Measurements from ENCODE around the gene NOVA2.

The NOVA2 gene, protein sequence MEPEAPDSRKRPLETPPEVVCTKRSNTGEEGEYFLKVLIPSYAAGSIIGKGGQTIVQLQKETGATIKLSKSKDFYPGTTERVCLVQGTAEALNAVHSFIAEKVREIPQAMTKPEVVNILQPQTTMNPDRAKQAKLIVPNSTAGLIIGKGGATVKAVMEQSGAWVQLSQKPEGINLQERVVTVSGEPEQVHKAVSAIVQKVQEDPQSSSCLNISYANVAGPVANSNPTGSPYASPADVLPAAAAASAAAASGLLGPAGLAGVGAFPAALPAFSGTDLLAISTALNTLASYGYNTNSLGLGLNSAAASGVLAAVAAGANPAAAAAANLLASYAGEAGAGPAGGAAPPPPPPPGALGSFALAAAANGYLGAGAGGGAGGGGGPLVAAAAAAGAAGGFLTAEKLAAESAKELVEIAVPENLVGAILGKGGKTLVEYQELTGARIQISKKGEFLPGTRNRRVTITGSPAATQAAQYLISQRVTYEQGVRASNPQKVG

DNA sequence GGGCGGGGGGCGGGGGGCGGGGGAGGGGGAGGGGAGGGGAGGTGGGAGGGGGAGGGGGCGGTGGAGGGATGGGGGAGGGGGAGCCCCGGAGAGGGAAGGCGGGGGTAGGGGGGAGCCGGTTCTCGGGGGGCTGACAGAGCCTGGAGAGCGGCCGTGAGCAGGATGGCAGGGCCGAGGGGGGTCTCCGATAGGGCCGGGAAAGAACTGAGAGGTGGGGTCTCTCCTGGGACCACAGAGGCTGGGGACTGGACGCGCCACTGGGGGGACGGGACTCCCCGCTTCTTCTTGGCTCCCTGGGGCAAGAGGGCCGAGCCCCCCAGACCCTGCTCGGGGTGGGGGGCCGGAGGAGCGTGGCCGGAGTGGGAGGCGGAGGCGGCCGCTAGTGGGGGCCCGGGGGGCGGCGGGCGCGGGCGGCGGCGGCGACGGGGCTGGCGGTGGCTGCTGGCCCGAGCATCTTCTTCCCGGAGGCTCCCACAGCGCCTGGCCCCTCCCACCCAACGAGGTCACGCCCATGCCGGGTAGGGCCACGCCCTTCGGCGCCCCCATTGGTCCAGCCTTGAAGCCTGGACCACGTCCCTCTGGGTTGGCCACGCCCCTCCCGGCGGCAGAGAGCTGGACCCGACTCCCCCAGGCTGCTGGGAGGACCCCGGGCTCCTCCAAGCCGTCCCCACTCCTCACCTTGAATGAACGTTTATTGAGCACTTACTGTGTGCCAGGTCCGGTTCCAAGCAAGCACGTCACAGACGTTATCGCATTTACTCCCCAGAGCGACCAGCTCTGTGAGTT is at the start of gene NOVA2:
TSS of gene NOVA2 (minus strand) at position 313 of the 786 bp plus-strand sequence. CDS start 514 bp downstream, outside the sequence.
- DNase-seq (ENCODE audit: low read depth in 3 of 3), result peak in 1 of 3 experiments; percentile 56

DNA sequence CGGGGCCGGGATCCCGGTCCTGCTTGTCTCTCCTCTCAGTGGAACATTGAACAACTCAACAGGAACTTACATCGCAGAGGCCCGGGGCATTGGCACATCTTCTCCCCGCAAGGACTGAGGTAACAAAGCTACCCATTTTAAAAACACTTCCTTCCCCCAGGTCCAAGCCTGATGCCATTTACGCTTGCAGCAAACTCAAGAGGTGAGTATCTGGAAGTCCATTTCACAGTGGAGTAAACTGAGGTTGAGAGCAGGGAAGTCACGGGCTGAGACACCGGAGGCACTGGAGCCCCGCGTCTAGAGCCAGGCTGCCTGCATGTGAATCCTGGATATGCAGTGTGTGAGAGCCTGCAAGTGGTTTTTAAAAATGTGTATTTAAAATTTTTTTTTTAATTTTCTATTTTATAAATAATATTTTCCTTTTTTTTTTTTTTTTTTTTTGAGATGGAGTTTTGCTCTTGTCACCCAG is 49.7 kb upstream of the NOVA2 start:
- DNase-seq (ENCODE audit: low read depth in 3 of 3), result no peak

GRCh38 chr19:46022431-46023310 is 49.0 kb upstream of the NOVA2 start, which contains the start of gene PGLYRP1:
Gene PGLYRP1, minus strand, starts transcription at chr19:46023053. Its CDS starts 32 bp downstream, at chr19:46023021.
- DNase-seq (ENCODE audit: low read depth in 3 of 3), result no peak

DNA sequence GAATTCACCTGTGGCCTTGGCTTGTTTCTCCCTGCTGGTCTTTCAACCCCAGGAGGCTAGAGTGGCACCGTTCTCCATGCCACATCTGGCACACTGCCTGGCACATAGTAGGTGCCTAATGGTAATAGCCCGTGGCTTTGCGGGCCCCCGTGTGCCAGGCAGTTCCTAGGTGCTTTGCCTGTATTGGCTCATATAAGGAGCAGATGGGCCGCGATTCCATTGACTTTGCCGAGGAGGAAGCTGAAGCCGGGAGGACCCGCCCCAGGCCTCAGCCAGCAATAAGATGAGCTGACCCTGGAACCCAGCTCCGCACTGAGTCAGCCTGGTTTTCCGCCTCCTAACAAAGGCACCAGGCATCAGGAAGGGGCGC is 48.4 kb upstream of the NOVA2 start:
- DNase-seq (ENCODE audit: low read depth in 3 of 3), result no peak

DNA sequence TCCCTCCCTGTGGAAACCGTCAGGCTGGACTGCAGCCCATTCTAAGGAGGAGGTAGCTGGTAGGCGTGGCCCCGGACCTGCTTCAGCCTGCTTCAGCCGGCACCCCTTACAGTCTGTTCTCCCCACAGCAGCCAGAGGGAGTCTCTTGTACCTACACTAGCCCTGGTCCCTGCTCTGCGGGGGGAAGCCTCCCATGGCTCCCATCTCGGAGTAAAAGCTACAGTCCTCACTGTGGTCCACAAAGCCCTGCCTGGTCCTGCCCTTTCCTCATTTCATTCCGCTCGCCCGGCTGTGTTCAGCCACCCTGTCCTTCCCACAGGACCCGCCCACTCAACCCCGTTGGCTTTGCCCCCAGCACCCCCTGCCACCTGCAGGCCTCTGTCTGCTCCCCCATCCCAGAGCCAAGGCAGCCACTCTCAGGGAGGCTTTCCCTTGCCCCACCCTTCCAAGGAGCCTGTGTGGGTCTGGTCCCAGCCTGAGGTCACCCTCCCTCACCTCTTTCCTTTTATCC is 47.9 kb upstream of the NOVA2 start:
- no peak for DNase-seq (ENCODE audit: low read depth in 3 of 3)

DNA sequence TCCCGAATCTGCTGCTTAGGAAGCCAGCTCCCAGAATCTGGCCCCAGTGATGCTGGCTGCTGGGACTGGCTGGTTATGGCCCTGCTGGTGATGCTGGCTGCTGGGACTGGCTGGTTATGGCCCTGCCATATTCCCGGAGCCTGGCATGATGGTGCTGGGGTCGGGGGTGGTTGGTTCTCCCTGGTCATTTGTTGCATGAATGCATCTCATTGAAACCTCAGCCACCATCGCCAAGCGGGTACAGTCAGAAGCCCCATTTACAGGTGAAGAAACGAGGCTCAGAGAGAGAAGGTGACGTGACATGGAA is 47.1 kb upstream of the NOVA2 start:
- DNase-seq (ENCODE audit: low read depth in 3 of 3), result no peak

DNA sequence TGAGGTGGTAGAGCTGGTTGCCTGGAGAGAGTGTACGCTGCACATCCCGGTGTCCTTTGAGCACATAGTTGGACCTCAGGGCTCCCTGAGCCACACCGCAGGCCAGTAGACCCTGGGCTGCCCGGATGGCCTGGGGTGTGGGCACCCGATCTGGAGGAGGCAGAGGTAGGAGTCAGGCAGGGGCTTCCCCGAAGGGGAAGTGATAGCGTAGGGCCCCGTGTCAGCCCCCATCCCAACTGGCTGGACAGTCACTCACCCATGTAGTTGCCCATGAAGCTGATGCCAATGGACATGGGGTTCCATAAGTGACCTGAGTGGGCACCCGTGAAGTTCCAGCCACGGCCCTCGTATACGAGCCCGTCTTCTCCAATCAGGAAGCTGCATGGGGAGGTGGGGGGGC is 45.6 kb upstream of the NOVA2 start:
- no peak for DNase-seq (ENCODE audit: low read depth in 3 of 3)

DNA sequence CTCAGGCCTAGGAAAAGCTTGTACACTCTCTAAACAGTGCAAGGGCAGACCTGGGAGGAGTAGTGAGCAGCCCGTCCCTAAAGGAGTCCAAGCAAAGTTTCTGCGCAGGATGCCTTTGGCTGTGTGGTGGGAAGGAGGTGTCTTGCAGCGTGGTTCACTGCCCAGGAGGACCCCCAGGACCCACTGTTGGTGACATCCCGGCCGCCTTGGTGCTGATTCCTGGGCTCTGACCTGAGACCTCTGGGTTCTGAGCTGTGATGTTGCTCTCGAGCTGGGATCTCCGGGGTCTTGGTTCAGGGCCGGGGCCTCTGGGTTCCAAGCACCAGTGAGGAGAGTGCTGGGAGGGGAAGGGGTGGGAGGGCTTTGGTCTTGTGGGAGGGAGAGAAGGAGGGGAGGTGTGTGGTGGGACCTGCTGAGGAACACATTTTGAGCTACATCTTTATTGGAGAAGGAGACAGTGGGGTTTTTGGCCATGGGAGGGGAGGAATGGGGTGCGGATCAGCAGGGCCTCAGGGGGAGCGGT is 45.1 kb upstream of the NOVA2 start:
- DNase-seq (ENCODE audit: low read depth in 3 of 3), result no peak

DNA sequence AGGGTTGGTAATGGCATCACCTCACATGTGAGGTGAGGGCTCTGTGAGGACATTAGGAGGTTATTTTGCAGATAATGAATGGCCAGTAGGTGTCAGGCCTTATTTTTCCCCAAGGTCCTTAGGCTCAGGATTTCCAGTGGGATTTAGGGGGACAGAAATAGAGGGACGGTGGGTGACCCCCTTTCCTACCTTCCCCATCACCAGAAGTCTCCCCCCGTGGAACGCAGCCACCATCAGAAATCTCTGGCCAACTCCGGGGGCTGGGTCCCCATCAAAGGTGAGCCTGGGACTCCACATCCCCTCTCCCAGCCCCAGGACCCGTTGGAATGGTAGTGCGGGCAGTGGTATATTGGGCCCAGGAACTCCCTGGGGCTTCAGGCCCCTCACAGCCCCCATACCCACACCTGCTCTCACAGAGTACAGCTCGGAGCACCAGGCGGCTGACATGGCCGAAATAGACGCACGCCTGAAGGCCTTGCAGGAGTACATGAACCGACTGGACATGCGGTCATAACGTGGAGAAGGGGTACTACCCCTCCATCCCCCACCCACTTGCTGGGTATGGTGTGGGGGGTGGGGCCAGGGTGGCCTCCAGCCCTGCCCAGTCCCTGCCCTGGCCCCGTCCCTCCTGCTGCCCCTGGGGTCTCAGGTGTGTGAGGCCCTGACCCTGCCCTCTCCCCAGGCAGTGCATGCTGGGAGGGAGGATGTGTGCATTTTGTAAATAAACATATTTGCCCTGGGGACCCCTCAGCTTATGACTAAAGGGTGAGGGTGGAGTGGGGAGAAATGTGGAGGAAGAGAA is 44.4 kb upstream of the NOVA2 start:
- no peak for DNase-seq (ENCODE audit: low read depth in 3 of 3)

DNA sequence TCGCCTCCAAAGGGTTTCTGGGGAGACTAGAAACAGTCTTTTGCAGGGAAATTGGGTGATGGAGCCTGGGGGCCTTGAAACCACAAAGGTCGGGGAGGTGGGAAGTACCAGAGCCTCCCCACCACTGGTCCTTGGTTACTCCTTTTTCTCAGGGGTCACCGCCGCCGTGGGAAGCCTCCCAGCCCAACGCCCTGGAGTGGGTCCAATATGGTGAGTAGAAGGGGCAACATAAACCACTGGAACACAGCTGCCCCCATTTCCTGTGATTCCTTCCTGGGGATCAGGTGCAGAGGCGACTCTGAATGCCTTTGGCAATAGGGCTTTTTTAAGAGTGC is 43.4 kb upstream of the NOVA2 start:
- DNase-seq (ENCODE audit: low read depth in 3 of 3), result no peak

- DNase-seq (ENCODE audit: low read depth in 3 of 3), result peak; percentile 62 to 77 (median 69)
Measured at GRCh38 chr19:46016426-46017094, 42.9 kb upstream of the NOVA2 start.

GRCh38 chr19:46015687-46016425 is 42.2 kb upstream of the NOVA2 start:
- peak in 1 of 3 experiments; percentile 37 for DNase-seq (ENCODE audit: low read depth in 3 of 3)

- DNase-seq (ENCODE audit: low read depth in 3 of 3), result peak; percentile 25 to 70 (median 35)
Measured at GRCh38 chr19:46014941-46015686, 41.4 kb upstream of the NOVA2 start.

DNA sequence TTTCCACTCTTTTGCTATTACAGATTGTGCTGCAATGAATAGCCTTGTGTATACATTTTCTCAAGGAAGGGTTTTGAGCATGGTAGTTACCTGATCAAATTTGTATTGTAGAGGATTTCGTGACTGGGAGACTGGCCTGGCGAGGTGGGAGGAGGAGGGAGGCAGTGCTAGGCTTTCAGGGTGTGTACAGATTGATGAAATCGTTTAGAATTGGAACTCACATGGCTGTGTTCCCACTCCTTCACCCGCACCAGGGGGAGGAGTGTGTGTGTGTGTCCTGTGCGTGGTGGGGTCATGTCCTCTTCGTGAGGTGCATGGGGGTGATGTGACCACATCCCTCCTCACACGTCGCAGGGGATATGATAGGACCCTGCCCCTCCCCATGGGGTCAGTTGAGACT is 40.9 kb upstream of the NOVA2 start:
- DNase-seq (ENCODE audit: low read depth in 3 of 3), result no peak

DNA sequence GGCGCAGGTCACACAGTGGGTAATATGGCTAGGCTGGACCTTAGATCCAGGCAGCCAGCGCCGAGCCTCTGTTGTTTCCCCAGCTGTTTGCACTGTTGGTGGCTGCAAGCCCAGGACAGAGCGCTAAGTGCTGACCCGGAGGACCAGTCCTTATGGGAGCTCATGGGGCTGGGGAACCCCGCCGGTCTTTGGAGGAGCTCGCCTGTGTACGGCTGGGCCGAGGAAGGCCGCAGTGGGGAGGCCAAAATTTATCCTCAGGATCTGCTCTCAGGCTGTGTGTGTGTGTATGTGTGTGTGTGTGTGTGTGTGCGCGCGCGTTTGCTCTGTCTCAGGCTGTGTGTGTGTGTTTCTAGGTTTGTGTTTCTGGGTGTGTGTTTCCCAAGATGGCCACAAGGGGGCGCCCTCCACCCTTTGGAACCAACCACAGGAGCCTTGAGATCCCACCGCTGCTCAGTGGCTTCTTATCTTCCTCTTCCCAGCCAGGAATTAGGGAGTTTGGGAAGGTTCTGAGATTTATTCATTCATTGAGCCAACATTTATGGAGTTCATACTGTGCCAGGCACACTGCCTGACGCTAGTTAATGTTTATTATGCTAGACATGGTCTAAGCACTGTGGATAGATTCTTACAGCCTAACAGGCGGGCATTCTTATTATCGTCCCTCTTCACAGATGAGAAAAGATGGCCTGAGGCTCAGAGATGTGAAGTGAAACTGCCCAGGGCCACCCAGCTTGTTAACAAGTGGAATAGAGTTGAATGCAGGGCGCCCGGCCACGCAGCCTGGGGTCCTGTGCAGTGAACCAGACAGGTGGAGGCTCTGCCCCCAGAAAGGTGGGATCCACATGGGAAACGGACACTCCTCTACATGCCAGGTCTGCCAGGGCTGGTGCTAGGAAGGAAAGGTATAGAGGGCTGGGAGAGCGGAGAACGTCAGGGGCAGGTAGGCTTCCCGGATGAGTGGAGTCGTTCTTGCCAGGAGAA is 36.2 kb upstream of the NOVA2 start:
- peak; percentile 34 to 56 (median 46) for DNase-seq (ENCODE audit: low read depth in 3 of 3)

- DNase-seq (ENCODE audit: low read depth in 3 of 3), result no peak
Measured at GRCh38 chr19:46006411-46006810, 32.7 kb upstream of the NOVA2 start.

- DNase-seq (ENCODE audit: low read depth in 3 of 3), result no peak
Measured at GRCh38 chr19:46002678-46003275, 29.1 kb upstream of the NOVA2 start.

Data from stimulated activated CD4-positive, alpha-beta T cell treated with anti-CD3 and anti-CD28 coated beads, TNF-alpha, amount 100 ng/mL, for 24 hours (primary cell).